Calu3 (cell line): Measurements from ENCODE around the gene CREB3L1. TPM values are rescaled to one million over a fixed set of nuclear protein-coding genes. Genes with fewer than 3 reads are reported as not detected.

Experiments used
- BruUV-seq: library from RNA; stranded (reverse); fragments of 400-500 nt; replicated peaks from 2 replicates; lab custom pipeline; 2021; lab: Mats Ljungman, UMichigan
- CTCF ChIA-PET: fragments of 300-600 bp; sonication (Branson Sonifier 250); formaldehyde crosslinking; loops from one replicate; lab custom pipeline; 2022; ENCODE audit warnings: antibody characterized with exemption; lab: Charles Lee
- DNase-seq: peaks from one replicate; pipeline ENCODE4 v3.0.0; 2022
- H3K27ac Mint-ChIP-seq: one replicate; pipeline ENCODE4 v1.8.0; 2022; ENCODE audit warnings: mixed read lengths; ENCODE audit not compliant: unreplicated experiment
- H3K27me3 Mint-ChIP-seq: one replicate; pipeline ENCODE4 v1.8.0; 2022; ENCODE audit warnings: mixed read lengths; ENCODE audit not compliant: unreplicated experiment
- H3K36me3 Mint-ChIP-seq: one replicate; pipeline ENCODE4 v1.8.0; 2022; ENCODE audit warnings: mild to moderate bottlenecking, moderate library complexity, mixed read lengths; ENCODE audit not compliant: insufficient read depth, unreplicated experiment
- H3K4me1 Mint-ChIP-seq: one replicate; pipeline ENCODE4 v1.8.0; 2022; ENCODE audit warnings: mild to moderate bottlenecking, low read depth, mixed read lengths; ENCODE audit not compliant: unreplicated experiment
- H3K4me3 Mint-ChIP-seq: one replicate; pipeline ENCODE4 v1.8.0; 2022; ENCODE audit warnings: mild to moderate bottlenecking, low read depth, moderate library complexity, mixed read lengths; ENCODE audit not compliant: unreplicated experiment
- H3K9me3 Mint-ChIP-seq: one replicate; pipeline ENCODE4 v1.8.0; 2022; ENCODE audit warnings: low read depth, mixed read lengths; ENCODE audit not compliant: unreplicated experiment
- intact Hi-C: fragments of 100-400 bp; cut with micrococcal nuclease; formaldehyde crosslinking; loops from one replicate; pipeline ENCODE4 v1.10.0; 2022; ENCODE audit not compliant: unreplicated experiment
- total RNA-seq: library from RNA; stranded (reverse); gene quantifications from 2 replicates; pipeline ENCODE4 v1.2.3, GENCODE V29; 2022
- TF ChIP-seq, protein P1 (sequence below): fragments of 200-600 bp; IDR thresholded peaks from one replicate; pipeline ENCODE4 v1.8.0; 2022; ENCODE audit warnings: antibody characterized with exemption; ENCODE audit not compliant: unreplicated experiment

Gene CREB3L1
- total RNA-seq, 1 experiment from 2014 or later = not detected

DNA sequence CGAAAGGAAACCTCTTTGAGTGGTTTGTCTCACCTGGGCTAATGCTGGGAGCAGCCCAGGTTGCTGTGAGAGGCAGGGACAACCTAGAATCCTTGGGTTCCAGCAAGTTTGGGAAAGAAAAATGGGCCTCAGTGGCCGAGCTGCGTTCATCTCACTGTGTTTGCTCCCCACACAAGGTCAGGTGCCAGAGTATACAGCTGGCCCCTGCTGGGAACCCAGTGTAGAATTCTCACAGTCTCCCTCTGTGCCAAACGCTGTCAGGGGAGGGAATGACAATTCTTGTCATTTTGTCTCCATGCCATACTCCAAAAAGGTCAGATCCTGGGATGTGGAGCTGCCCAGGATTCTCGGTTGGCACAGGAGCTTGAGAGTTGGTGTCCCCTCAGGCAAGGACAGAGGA is 74.1 kb downstream of the CREB3L1 start:
- intact Hi-C loops = no loop called here
- TF ChIP-seq, protein P1, sequence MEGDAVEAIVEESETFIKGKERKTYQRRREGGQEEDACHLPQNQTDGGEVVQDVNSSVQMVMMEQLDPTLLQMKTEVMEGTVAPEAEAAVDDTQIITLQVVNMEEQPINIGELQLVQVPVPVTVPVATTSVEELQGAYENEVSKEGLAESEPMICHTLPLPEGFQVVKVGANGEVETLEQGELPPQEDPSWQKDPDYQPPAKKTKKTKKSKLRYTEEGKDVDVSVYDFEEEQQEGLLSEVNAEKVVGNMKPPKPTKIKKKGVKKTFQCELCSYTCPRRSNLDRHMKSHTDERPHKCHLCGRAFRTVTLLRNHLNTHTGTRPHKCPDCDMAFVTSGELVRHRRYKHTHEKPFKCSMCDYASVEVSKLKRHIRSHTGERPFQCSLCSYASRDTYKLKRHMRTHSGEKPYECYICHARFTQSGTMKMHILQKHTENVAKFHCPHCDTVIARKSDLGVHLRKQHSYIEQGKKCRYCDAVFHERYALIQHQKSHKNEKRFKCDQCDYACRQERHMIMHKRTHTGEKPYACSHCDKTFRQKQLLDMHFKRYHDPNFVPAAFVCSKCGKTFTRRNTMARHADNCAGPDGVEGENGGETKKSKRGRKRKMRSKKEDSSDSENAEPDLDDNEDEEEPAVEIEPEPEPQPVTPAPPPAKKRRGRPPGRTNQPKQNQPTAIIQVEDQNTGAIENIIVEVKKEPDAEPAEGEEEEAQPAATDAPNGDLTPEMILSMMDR = no peak
- BruUV-seq = no TSS peak
- Mint-ChIP-seq H3K9me3 (no peaks in the 10 kb centered on the region), H3K4me1 (peaks cover 19% of the 10 kb centered on the region), H3K36me3 (peaks cover 20% of the 10 kb centered on the region), H3K4me3 (no peak overlapping the region), H3K27ac (no peak overlapping the region), H3K27me3 (peaks cover 8% of the 10 kb centered on the region)
- CTCF ChIA-PET = interaction anchor here (0.8 to 1.6 kb wide), 4 partner anchors 10 to 15 kb away, joined by 3 to 5 read pairs (median 4); no protein-coding TSS in a partner anchor
- no peak for DNase-seq

DNA sequence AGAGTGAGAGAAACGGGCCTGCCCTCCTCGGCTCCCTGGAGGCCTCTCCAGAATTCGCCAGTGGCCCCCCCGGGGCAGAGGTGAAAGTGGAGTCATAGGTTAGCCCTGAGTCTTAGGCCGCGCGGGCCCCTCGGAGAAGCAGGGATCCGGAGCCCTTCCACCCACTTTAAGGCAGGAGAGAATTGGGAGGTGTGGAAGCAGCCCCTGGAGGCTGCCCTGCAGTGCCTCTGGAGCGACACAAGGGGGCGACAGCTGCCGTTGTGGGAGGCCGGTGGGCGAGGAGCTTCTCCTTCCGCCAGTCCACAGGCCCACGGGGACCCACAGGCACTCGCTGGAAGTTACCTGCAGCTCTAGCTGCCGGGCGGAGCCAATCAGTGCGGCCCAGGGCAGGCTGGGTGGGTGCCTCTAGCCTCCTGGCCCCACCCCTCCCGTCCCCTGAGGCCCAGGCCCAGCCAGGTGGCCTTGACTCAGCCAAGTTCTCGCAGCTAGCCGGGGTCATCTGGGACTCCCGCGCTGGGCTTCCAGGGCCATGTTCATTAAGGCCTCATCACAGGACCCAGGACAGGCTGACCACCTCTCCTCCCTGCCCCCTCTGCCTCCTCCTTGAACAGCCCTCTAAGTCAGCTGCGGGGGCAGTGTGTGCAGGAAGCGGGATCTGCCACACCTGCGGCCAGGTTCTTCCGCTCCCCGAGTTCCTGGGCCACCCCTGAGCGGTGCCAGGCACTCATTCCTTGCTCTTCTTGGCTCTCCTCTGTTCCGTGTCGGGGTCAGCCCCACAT is 74.8 kb downstream of the CREB3L1 start:
- Mint-ChIP-seq H3K36me3 (peaks cover 15% of the 10 kb centered on the region), H3K4me1 (peaks cover 20% of the 10 kb centered on the region), H3K27ac (no peak overlapping the region), H3K27me3 (peaks cover 1% of the 10 kb centered on the region), H3K9me3 (no peaks in the 10 kb centered on the region), H3K4me3 (no peak overlapping the region)
- CTCF ChIA-PET = interaction anchor here (1.0 to 1.6 kb wide), 3 partner anchors 9 to 15 kb away, joined by 3 to 5 read pairs (median 5); no protein-coding TSS in a partner anchor
- peak; percentile 30 for DNase-seq
- intact Hi-C loops = no loop called here
- BruUV-seq = no TSS peak
- TF ChIP-seq, protein P1 = peak; percentile 69

DNA sequence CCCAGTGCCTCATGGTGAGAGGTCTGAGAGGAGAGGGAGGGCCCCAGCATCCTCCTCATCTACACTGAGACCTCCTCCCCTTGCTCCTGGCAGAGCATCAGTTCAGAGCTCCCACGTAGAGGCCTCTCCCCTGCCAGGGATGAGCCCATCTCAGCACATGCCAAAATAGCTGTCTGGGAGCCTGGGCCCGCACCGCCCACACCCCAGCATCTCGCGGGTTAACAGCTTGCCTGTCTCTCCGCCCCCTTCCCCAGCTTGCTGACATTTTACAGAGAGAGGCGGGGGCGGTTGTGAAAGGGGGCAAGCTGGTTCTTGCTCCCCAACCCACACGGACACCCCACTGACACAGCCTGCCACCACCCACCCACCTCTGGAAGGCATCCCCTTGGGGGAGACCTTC is 76.2 kb downstream of the CREB3L1 start:
- Mint-ChIP-seq H3K4me3 (no peak overlapping the region), H3K27ac (no peak overlapping the region), H3K36me3 (peaks cover 2% of the 10 kb centered on the region), H3K9me3 (no peaks in the 10 kb centered on the region), H3K4me1 (peaks cover 20% of the 10 kb centered on the region), H3K27me3 (no peaks in the 10 kb centered on the region)
- no peak for DNase-seq
- intact Hi-C loops = no loop called here
- TF ChIP-seq, protein P1 = no peak
- BruUV-seq = no TSS peak
- CTCF ChIA-PET = interaction anchor here (1.2 kb wide), 1 partner anchor 10 kb away, joined by 3 read pairs; no protein-coding TSS in a partner anchor

DNA sequence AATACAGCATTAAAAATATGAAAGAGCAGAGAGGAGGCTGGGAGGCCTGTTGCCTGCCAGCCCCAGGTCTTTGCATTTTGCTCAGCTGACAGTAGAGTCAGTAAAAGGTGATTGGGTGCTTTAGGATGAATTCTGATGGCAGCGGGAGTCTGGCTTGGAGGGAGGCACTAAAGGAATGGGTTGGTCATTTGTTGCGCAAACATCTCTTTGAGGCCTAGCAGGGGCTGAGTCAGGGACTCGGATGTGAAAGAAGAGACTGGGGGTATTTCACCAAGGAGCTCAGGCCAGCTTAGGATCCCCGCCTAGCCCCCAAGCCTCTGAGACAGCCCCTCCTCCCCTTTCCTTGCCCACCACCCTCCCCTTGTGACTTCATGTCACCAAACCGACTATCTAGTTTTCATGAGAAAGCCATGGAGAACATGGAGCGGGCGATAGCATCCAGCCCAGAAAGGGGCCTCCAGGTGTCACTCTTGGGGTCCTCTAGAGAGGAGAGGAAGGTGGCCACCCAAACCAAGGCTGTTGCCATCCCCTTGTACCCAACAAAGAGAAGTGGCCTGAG is 79.5 kb downstream of the CREB3L1 start:
- no peaks in the 10 kb centered on the region for H3K9me3 Mint-ChIP-seq
- TF ChIP-seq, protein P1 = no peak
- intact Hi-C loops = no loop called here
- H3K4me3 Mint-ChIP-seq = no peak overlapping the region
- DNase-seq = no peak
- no peaks in the 10 kb centered on the region for H3K27me3 Mint-ChIP-seq
- H3K4me1 Mint-ChIP-seq = peaks cover 14% of the 10 kb centered on the region
- no peaks in the 10 kb centered on the region for H3K36me3 Mint-ChIP-seq
- H3K27ac Mint-ChIP-seq = no peak overlapping the region
- CTCF ChIA-PET = no interaction called here
- BruUV-seq = no TSS peak
